HCT116 (cell line): ENCODE results near the gene SYNPR. TPM values are rescaled to one million over a fixed set of nuclear protein-coding genes. Genes with fewer than 3 reads are reported as not detected.

Source experiments
- ATAC-seq: fragments of 200-7000 bp; cut with Tn5 transposase; 2 replicates; pipeline ENCODE4 v1.9.1; 2020; ENCODE audit warnings: mild to moderate bottlenecking, moderate library complexity
- BruUV-seq: library from RNA; stranded (reverse); fragments of 400-500 nt; replicated peaks from 2 replicates; lab custom pipeline; 2021; lab: Mats Ljungman, UMichigan
- CTCF ChIA-PET: fragments of 300-600 bp; sonication (Branson Sonifier 250); formaldehyde crosslinking; loops from one replicate; lab custom pipeline; 2021; ENCODE audit warnings: antibody characterized with exemption; lab: Charles Lee
- POLR2A ChIA-PET: fragments of 300-600, 350-600 bp; sonication (Branson Sonifier 250); formaldehyde crosslinking; loops from one replicate; lab custom pipeline; 2021; ENCODE audit warnings: antibody characterized with exemption; lab: Charles Lee
- RAD21 ChIA-PET, 2 experiments: fragments of 300-600 bp; sonication (Branson Sonifier 250); formaldehyde crosslinking; loops; one replicate each; lab custom pipeline; 2023; ENCODE audit warnings: low total read pairs in 2 of 2; ENCODE audit not compliant: uncharacterized antibody in 2 of 2, unreplicated experiment in 2 of 2, low non-redundant PET in 1 of 2; lab: Charles Lee
- DNase-seq: peaks from one replicate; pipeline ENCODE4 v3.0.0-alpha.2; 2010; ENCODE audit warnings: low read depth, low spot score
- H2AFZ ChIP-seq: fragments of 200-600 bp; shearing (Covaris generic), sonication (generic); 2 replicates; pipeline ENCODE4 v1.6.1; 2017; ENCODE audit warnings: low read depth, mixed run types, mixed read lengths, antibody characterized with exemption, low read length; ENCODE audit not compliant: poor library complexity, severe bottlenecking
- H3K27ac ChIP-seq: 2 replicates; pipeline ENCODE4 v1.5.1; 2012; ENCODE audit warnings: low read depth, low read length
- H3K27me3 ChIP-seq: fragments of 200-600 bp; sonication (generic); 2 replicates; pipeline ENCODE4 v1.6.1; 2016; ENCODE audit warnings: mixed run types, low read length, mixed read lengths; ENCODE audit not compliant: insufficient read depth
- H3K36me3 ChIP-seq, 2 experiments: fragments of 200-500 bp in 1 of 2; fragments of 200-600 bp in 1 of 2; sonication (Bioruptor generic) in 1 of 2; sonication (generic) in 1 of 2; 2 replicates each; pipeline versions ENCODE4 v1.5.1 to v1.6.1; 2014 to 2016; ENCODE audit warnings: low read length in 2 of 2, inconsistent platforms in 1 of 2, mixed read lengths in 1 of 2, mixed run types in 1 of 2; ENCODE audit not compliant: insufficient read depth in 2 of 2, control insufficient read depth in 1 of 2
- H3K4me1 ChIP-seq, 2 experiments: fragments of 200-600 bp in 1 of 2; sonication (generic) in 1 of 2; 2 replicates each; pipeline versions ENCODE4 v1.5.1 to v1.6.1; 2012 to 2017; ENCODE audit warnings: low read length in 2 of 2, inconsistent platforms in 1 of 2, mild to moderate bottlenecking in 1 of 2, mixed read lengths in 1 of 2, mixed run types in 1 of 2, moderate library complexity in 1 of 2; ENCODE audit not compliant: insufficient read depth in 2 of 2, control insufficient read depth in 1 of 2
- H3K4me2 ChIP-seq: fragments of 200-600 bp; sonication (generic); 2 replicates; pipeline ENCODE4 v1.6.1; 2017; ENCODE audit warnings: mixed run types, low read length, mixed read lengths
- H3K4me3 ChIP-seq, 2 experiments: fragments of 200-600 bp in 1 of 2; sonication (generic) in 1 of 2; replicated peaks in 1 of 2; 2 replicates each; pipeline ENCODE4 v1.5.1; 2011 to 2016; ENCODE audit warnings: low read length in 2 of 2, control low read depth in 1 of 2, low read depth in 1 of 2, mild to moderate bottlenecking in 1 of 2, mixed read lengths in 1 of 2, mixed run types in 1 of 2
- H3K79me2 ChIP-seq: fragments of 200-600 bp; sonication (generic); 2 replicates; pipeline ENCODE4 v1.6.1; 2017; ENCODE audit warnings: mild to moderate bottlenecking, mixed run types, low read length, moderate library complexity, mixed read lengths; ENCODE audit not compliant: insufficient read depth
- H3K9ac ChIP-seq: fragments of 200-600 bp; sonication (generic); 2 replicates; pipeline ENCODE4 v1.6.1; 2016; ENCODE audit warnings: low read length, mixed read lengths
- H3K9me2 ChIP-seq: fragments of 200-600 bp; sonication (generic), shearing (Covaris generic); 2 replicates; pipeline ENCODE4 v1.6.1; 2017; ENCODE audit warnings: mixed run types, mild to moderate bottlenecking, moderate library complexity; ENCODE audit not compliant: insufficient read depth
- H3K9me3 ChIP-seq, 2 experiments: fragments of 200-500 bp in 1 of 2; fragments of 200-600 bp in 1 of 2; sonication (Bioruptor generic) in 1 of 2; sonication (generic) in 1 of 2; 2 replicates each; pipeline ENCODE4 v1.6.1; 2014 to 2017; ENCODE audit warnings: low read length in 2 of 2, mixed read lengths in 2 of 2, inconsistent platforms in 1 of 2, low read depth in 1 of 2, mild to moderate bottlenecking in 1 of 2, mixed run types in 1 of 2, moderate library complexity in 1 of 2; ENCODE audit not compliant: control insufficient read depth in 1 of 2, insufficient read depth in 1 of 2
- H4K20me1 ChIP-seq: fragments of 200-600 bp; sonication (generic), shearing (Covaris generic); 2 replicates; pipeline ENCODE4 v1.6.1; 2017; ENCODE audit warnings: mixed run types, mild to moderate bottlenecking, moderate library complexity; ENCODE audit not compliant: insufficient read depth
- CBX3 ChIP-seq: IDR thresholded peaks from 2 replicates; pipeline ENCODE4 v1.6.1; 2012; ENCODE audit warnings: low read depth
- EZH2 ChIP-seq: fragments of 200-600 bp; sonication (generic); IDR thresholded peaks from 2 replicates; pipeline ENCODE4 v1.6.1; 2017; ENCODE audit warnings: antibody characterized with exemption, mixed run types
- EZH2phosphoT487 ChIP-seq: fragments of 200-600 bp; IDR thresholded peaks from 2 replicates; pipeline ENCODE4 v1.6.1; 2018; ENCODE audit warnings: antibody characterized with exemption, borderline replicate concordance
- POLR2A ChIP-seq: IDR thresholded peaks from 2 replicates; pipeline ENCODE4 v1.7.0; 2011; ENCODE audit warnings: borderline replicate concordance; ENCODE audit not compliant: insufficient read depth, insufficient read length; ENCODE audit errors: extremely low read depth
- POLR2AphosphoS5 ChIP-seq: IDR thresholded peaks from 2 replicates; pipeline ENCODE4 v1.6.1; 2011; ENCODE audit warnings: mild to moderate bottlenecking, low read depth, low read length, moderate library complexity
- RAD21 ChIP-seq: IDR thresholded peaks from 2 replicates; pipeline ENCODE4 v1.6.1; 2012; ENCODE audit warnings: low read depth, mild to moderate bottlenecking
- SIN3A ChIP-seq: IDR thresholded peaks from 2 replicates; pipeline ENCODE4 v1.6.1; 2012; ENCODE audit warnings: low read depth
- SRF ChIP-seq: IDR thresholded peaks from 2 replicates; pipeline ENCODE4 v1.6.1; 2012; ENCODE audit warnings: low read depth
- YY1 ChIP-seq: IDR thresholded peaks from 2 replicates; pipeline ENCODE4 v1.6.1; 2011; ENCODE audit warnings: low read length, low read depth, moderate library complexity, mild to moderate bottlenecking; ENCODE audit not compliant: insufficient replicate concordance; ENCODE audit errors: extremely low read depth
- ZFX ChIP-seq: fragments of 450-650 bp; IDR thresholded peaks from 2 replicates; pipeline ENCODE4 v1.6.1; 2017
- intact Hi-C: fragments of 100-400 bp; cut with micrococcal nuclease; formaldehyde crosslinking; loops from 2 replicates; pipeline ENCODE4 v1.10.0; 2022
- total RNA-seq: library from RNA; stranded (reverse); gene quantifications from one replicate; pipeline ENCODE4 v1.2.1, GENCODE V29; 2021; ENCODE audit not compliant: unreplicated experiment
- TF ChIP-seq, protein P1 (sequence below): IDR thresholded peaks from 2 replicates; pipeline ENCODE4 v1.6.1; 2012; ENCODE audit warnings: low read depth
- TF ChIP-seq, protein P2 (sequence below): IDR thresholded peaks from 2 replicates; pipeline ENCODE4 v1.6.1; 2011; ENCODE audit warnings: mild to moderate bottlenecking, low read length, moderate library complexity; ENCODE audit not compliant: insufficient replicate concordance; ENCODE audit errors: extremely low read depth
- TF ChIP-seq, protein P3 (sequence below), 3 experiments: fragments of 200-600 bp in 1 of 3; sonication (generic) in 1 of 3; IDR thresholded peaks in 2 of 3; conservative IDR thresholded peaks in 1 of 3; 2 replicates each; pipeline ENCODE4 v1.5.1; 2012 to 2017; ENCODE audit warnings: low read depth in 2 of 3, low read length in 2 of 3, antibody characterized with exemption in 1 of 3, borderline replicate concordance in 1 of 3, control low read depth in 1 of 3, mild to moderate bottlenecking in 1 of 3, mixed read lengths in 1 of 3, mixed run types in 1 of 3, moderate library complexity in 1 of 3; ENCODE audit not compliant: insufficient read depth in 1 of 3

Gene SYNPR
- total RNA-seq, 1 experiment from 2014 or later = not detected

DNA sequence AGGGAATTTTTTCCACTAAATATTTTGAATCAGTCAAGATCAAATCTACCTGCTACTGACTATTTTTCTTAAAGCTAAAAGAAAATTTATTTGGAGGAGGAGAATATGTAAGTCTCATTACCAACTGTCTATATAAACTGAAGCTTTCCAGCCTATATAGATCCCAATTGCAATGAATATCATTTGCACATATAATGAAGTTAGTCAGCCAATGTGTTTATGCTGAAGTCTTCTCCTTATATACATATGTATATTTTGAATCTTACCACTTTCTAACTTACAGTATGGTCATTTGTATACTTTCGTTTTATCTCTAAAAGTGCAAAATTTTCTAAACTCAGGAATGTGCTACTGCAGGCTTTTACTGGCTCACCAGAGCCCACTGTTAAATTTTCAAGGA is 136.5 kb downstream of the SYNPR start:
- DNase-seq = no peak
- ATAC-seq = no peak
- Histone ChIP-seq H3K9me2 (no peaks in the 10 kb centered on the region), H3K36me3 (no peaks in the 10 kb centered on the region), H3K9ac (no peak overlapping the region), H2AFZ (no peak overlapping the region), H3K79me2 (no peaks in the 10 kb centered on the region), H3K27me3 (no peaks in the 10 kb centered on the region), H3K27ac (no peak overlapping the region)
- intact Hi-C loops = no loop called here
- TF ChIP-seq CBX3 (no peak), EZH2phosphoT487 (no peak), RAD21 (no peak), EZH2 (no peak), POLR2A (no peak), YY1 (no peak), SIN3A (no peak), POLR2AphosphoS5 (no peak), ZFX (no peak), SRF (no peak)
- TF ChIP-seq, protein P1, sequence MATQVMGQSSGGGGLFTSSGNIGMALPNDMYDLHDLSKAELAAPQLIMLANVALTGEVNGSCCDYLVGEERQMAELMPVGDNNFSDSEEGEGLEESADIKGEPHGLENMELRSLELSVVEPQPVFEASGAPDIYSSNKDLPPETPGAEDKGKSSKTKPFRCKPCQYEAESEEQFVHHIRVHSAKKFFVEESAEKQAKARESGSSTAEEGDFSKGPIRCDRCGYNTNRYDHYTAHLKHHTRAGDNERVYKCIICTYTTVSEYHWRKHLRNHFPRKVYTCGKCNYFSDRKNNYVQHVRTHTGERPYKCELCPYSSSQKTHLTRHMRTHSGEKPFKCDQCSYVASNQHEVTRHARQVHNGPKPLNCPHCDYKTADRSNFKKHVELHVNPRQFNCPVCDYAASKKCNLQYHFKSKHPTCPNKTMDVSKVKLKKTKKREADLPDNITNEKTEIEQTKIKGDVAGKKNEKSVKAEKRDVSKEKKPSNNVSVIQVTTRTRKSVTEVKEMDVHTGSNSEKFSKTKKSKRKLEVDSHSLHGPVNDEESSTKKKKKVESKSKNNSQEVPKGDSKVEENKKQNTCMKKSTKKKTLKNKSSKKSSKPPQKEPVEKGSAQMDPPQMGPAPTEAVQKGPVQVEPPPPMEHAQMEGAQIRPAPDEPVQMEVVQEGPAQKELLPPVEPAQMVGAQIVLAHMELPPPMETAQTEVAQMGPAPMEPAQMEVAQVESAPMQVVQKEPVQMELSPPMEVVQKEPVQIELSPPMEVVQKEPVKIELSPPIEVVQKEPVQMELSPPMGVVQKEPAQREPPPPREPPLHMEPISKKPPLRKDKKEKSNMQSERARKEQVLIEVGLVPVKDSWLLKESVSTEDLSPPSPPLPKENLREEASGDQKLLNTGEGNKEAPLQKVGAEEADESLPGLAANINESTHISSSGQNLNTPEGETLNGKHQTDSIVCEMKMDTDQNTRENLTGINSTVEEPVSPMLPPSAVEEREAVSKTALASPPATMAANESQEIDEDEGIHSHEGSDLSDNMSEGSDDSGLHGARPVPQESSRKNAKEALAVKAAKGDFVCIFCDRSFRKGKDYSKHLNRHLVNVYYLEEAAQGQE = no peak
- TF ChIP-seq, protein P2, sequence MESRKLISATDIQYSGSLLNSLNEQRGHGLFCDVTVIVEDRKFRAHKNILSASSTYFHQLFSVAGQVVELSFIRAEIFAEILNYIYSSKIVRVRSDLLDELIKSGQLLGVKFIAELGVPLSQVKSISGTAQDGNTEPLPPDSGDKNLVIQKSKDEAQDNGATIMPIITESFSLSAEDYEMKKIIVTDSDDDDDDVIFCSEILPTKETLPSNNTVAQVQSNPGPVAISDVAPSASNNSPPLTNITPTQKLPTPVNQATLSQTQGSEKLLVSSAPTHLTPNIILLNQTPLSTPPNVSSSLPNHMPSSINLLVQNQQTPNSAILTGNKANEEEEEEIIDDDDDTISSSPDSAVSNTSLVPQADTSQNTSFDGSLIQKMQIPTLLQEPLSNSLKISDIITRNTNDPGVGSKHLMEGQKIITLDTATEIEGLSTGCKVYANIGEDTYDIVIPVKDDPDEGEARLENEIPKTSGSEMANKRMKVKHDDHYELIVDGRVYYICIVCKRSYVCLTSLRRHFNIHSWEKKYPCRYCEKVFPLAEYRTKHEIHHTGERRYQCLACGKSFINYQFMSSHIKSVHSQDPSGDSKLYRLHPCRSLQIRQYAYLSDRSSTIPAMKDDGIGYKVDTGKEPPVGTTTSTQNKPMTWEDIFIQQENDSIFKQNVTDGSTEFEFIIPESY = no peak
- TF ChIP-seq, protein P3, sequence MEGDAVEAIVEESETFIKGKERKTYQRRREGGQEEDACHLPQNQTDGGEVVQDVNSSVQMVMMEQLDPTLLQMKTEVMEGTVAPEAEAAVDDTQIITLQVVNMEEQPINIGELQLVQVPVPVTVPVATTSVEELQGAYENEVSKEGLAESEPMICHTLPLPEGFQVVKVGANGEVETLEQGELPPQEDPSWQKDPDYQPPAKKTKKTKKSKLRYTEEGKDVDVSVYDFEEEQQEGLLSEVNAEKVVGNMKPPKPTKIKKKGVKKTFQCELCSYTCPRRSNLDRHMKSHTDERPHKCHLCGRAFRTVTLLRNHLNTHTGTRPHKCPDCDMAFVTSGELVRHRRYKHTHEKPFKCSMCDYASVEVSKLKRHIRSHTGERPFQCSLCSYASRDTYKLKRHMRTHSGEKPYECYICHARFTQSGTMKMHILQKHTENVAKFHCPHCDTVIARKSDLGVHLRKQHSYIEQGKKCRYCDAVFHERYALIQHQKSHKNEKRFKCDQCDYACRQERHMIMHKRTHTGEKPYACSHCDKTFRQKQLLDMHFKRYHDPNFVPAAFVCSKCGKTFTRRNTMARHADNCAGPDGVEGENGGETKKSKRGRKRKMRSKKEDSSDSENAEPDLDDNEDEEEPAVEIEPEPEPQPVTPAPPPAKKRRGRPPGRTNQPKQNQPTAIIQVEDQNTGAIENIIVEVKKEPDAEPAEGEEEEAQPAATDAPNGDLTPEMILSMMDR (IDR thresholded peaks at IDR 0.05 in 2 of 3, conservative IDR thresholded peaks at IDR 0.05 in 1 of 3; ENCODE audit: borderline replicate concordance in 1 of 3, insufficient read depth in 1 of 3, low read depth in 2 of 3, low read length in 2 of 3) = no peak
- TF ChIP-seq, all 23 proteins: peak for 0
- no peak overlapping the region for H3K4me3 ChIP-seq
- no peaks in the 10 kb centered on the region for H4K20me1 ChIP-seq
- ChIA-PET RAD21 (no interaction called here), CTCF (no interaction called here), POLR2A (no interaction called here)
- H3K4me2 ChIP-seq = no peak overlapping the region
- H3K9me3 ChIP-seq = no peaks in the 10 kb centered on the region
- BruUV-seq = no TSS peak
- H3K4me1 ChIP-seq = no peaks in the 10 kb centered on the region
